Activated B cell treated with CpG ODN at 0.5 μM for 24 hours (primary cell): ENCODE results near the gene MCUR1. TPM values are rescaled to one million over a fixed set of nuclear protein-coding genes. Genes with fewer than 3 reads are reported as not detected.

Experiments
- ATAC-seq: fragments of 200-7000 bp; cut with Tn5 transposase; one replicate; pipeline ENCODE4 v1.10.0; 2021; ENCODE audit warnings: low read depth, mild to moderate bottlenecking, moderate library complexity
- CTCF ChIA-PET: fragments of 350-600 bp; sonication (Branson Sonifier 250); formaldehyde crosslinking; loops from one replicate; lab custom pipeline; 2021; ENCODE audit warnings: antibody characterized with exemption; lab: Charles Lee
- POLR2A ChIA-PET: fragments of 350-600 bp; sonication (Branson Sonifier 250); formaldehyde crosslinking; loops from one replicate; lab custom pipeline; 2021; ENCODE audit warnings: antibody characterized with exemption; lab: Charles Lee
- DNase-seq: peaks from one replicate; pipeline ENCODE4 v3.0.0; 2022
- H3K27ac Mint-ChIP-seq: one replicate; pipeline ENCODE4 v1.8.0; 2020; ENCODE audit warnings: mixed read lengths
- H3K27me3 Mint-ChIP-seq: one replicate; pipeline ENCODE4 v1.8.0; 2021; ENCODE audit warnings: mixed read lengths
- H3K36me3 Mint-ChIP-seq: one replicate; pipeline ENCODE4 v1.8.0; 2021; ENCODE audit warnings: low read depth, mixed read lengths
- H3K4me1 Mint-ChIP-seq: one replicate; pipeline ENCODE4 v1.8.0; 2021; ENCODE audit warnings: mixed read lengths
- H3K4me3 Mint-ChIP-seq: one replicate; pipeline ENCODE4 v1.8.0; 2020; ENCODE audit warnings: mild to moderate bottlenecking, mixed read lengths
- H3K9me3 Mint-ChIP-seq: one replicate; pipeline ENCODE4 v1.8.0; 2020; ENCODE audit warnings: mixed read lengths
- CTCF ChIP-seq: fragments of 200-600 bp; IDR thresholded peaks from one replicate; pipeline ENCODE4 v1.8.0; 2022; ENCODE audit warnings: antibody characterized with exemption, mild to moderate bottlenecking
- intact Hi-C: fragments of 100-400 bp; cut with micrococcal nuclease; formaldehyde crosslinking; loops from one replicate; pipeline ENCODE4 v1.15.1; 2024
- total RNA-seq: library from RNA; stranded (reverse); gene quantifications from 2 replicates; pipeline ENCODE4 v1.2.3, GENCODE V29; 2022

The MCUR1 gene
- total RNA-seq, 1 donor from 2014 or later, result 13.6 TPM

GRCh38 chr6:13827032-13827431, 12.7 kb upstream of the MCUR1 start:
- H3K27me3 Mint-ChIP-seq, result peaks cover 1% of the 10 kb centered on the region
- no peak for TF ChIP-seq CTCF
- CTCF ChIA-PET, result no interaction called here
- no peak for DNase-seq
- no peak for ATAC-seq
- intact Hi-C loops, result no loop called here
- no peak overlapping the region for H3K4me3 Mint-ChIP-seq
- peaks cover 7% of the 10 kb centered on the region for H3K9me3 Mint-ChIP-seq
- H3K36me3 Mint-ChIP-seq, result no peaks in the 10 kb centered on the region
- POLR2A ChIA-PET, result interaction anchor here (1.2 kb wide), 1 partner anchor 13 kb away, joined by 5 read pairs; the partner anchor contains the start of gene MCUR1
- no peak overlapping the region for H3K27ac Mint-ChIP-seq
- H3K4me1 Mint-ChIP-seq, result peaks cover 17% of the 10 kb centered on the region

GRCh38 chr6:13825871-13826270, 11.5 kb upstream of the MCUR1 start:
- intact Hi-C loops, result no loop called here
- Mint-ChIP-seq H3K36me3 (no peaks in the 10 kb centered on the region), H3K9me3 (peaks cover 7% of the 10 kb centered on the region), H3K4me1 (peaks cover 9% of the 10 kb centered on the region), H3K27ac (no peak overlapping the region), H3K27me3 (no peaks in the 10 kb centered on the region), H3K4me3 (no peak overlapping the region)
- ChIA-PET POLR2A (no interaction called here), CTCF (no interaction called here)
- ATAC-seq (no peak), DNase-seq (no peak)
- no peak for TF ChIP-seq CTCF

GRCh38 chr6:13818341-13818740, 4.0 kb upstream of the MCUR1 start:
- ChIA-PET POLR2A (no interaction called here), CTCF (no interaction called here)
- peaks cover 3% of the 10 kb centered on the region for H3K36me3 Mint-ChIP-seq
- H3K4me1 Mint-ChIP-seq, result peaks cover 8% of the 10 kb centered on the region
- no peaks in the 10 kb centered on the region for H3K9me3 Mint-ChIP-seq
- DNase-seq, result no peak
- intact Hi-C loops, result loop anchor here (10.0 kb wide), 1 partner anchor 1506 kb away; no protein-coding TSS in a partner anchor
- no peak for TF ChIP-seq CTCF
- H3K27ac Mint-ChIP-seq, result no peak overlapping the region
- H3K4me3 Mint-ChIP-seq, result no peak overlapping the region
- no peaks in the 10 kb centered on the region for H3K27me3 Mint-ChIP-seq
- ATAC-seq, result no peak

- no peak for TF ChIP-seq CTCF
- intact Hi-C loops, result loop anchor here (1.0 to 10.0 kb wide), 10 partner anchors 58 to 1510 kb away; partner anchors contain the start of genes CD83, GFOD1, JARID2 and NOL7
- no peak for ATAC-seq
Measured at GRCh38 chr6:13814938-13815575, 700 bp upstream of the MCUR1 start.

GRCh38 chr6:13813621-13814175, 659 bp downstream of the MCUR1 start:
- H3K36me3 Mint-ChIP-seq, result peaks cover 6% of the 10 kb centered on the region
- ChIA-PET CTCF (no interaction called here), POLR2A (interaction anchor here (1.1 to 2.2 kb wide), 7 partner anchors 13 to 296 kb away, joined by 3 to 16 read pairs (median 5); partner anchors contain the start of genes NOL7, RANBP9 and SIRT5)
- DNase-seq (no peak), ATAC-seq (peak; percentile 4)
- H3K4me3 Mint-ChIP-seq, result peak overlapping the region; percentile 91
- no peaks in the 10 kb centered on the region for H3K9me3 Mint-ChIP-seq
- intact Hi-C loops, result loop anchor here (1.0 to 10.0 kb wide), 11 partner anchors 18 to 1511 kb away; partner anchors contain the start of genes CD83, GFOD1, JARID2 and NOL7
- H3K27me3 Mint-ChIP-seq, result no peaks in the 10 kb centered on the region
- H3K27ac Mint-ChIP-seq, result peak overlapping the region; percentile 63
- peaks cover 34% of the 10 kb centered on the region for H3K4me1 Mint-ChIP-seq
- TF ChIP-seq CTCF, result no peak

More at GRCh38 chr6:13814938-13815575, 700 bp upstream of the MCUR1 start:
- H3K4me3 Mint-ChIP-seq, result peak overlapping the region; percentile 85
- no peaks in the 10 kb centered on the region for H3K9me3 Mint-ChIP-seq
- H3K27ac Mint-ChIP-seq, result peak overlapping the region; percentile 87
- no peaks in the 10 kb centered on the region for H3K27me3 Mint-ChIP-seq
- ChIA-PET CTCF (interaction anchor here (1.0 kb wide), 2 partner anchors 200 to 309 kb away, joined by 3 read pairs; partner anchors contain the start of gene NOL7), POLR2A (interaction anchor here (0.7 to 2.2 kb wide), 11 partner anchors 8 to 329 kb away, joined by 3 to 16 read pairs (median 4); partner anchors contain the start of genes NOL7 and RANBP9)
- peaks cover 32% of the 10 kb centered on the region for H3K4me1 Mint-ChIP-seq
- DNase-seq, result no peak
- peaks cover 4% of the 10 kb centered on the region for H3K36me3 Mint-ChIP-seq
